Panc1 (cell line): Measurements from ENCODE around the gene CCDC32. TPM values are rescaled to one million over a fixed set of nuclear protein-coding genes. Genes with fewer than 3 reads are reported as not detected.

Experiments used
- ATAC-seq: fragments of 200-7000 bp; cut with Tn5 transposase; 2 replicates; pipeline ENCODE4 v1.9.1; 2020; ENCODE audit warnings: mild to moderate bottlenecking, moderate library complexity
- BruUV-seq: library from RNA; stranded (reverse); fragments of 400-500 nt; replicated peaks from 2 replicates; lab custom pipeline; 2021; lab: Mats Ljungman, UMichigan
- CTCF ChIA-PET: fragments of 300-600 bp; sonication (Branson Sonifier 250); formaldehyde crosslinking; loops from one replicate; lab custom pipeline; 2022; ENCODE audit warnings: antibody characterized with exemption; lab: Charles Lee
- POLR2A ChIA-PET: fragments of 300-600 bp; sonication (Branson Sonifier 250); formaldehyde crosslinking; loops from one replicate; lab custom pipeline; 2022; ENCODE audit warnings: antibody characterized with exemption; lab: Charles Lee
- DNase-seq: peaks from one replicate; pipeline ENCODE4 v3.0.0-alpha.2; 2010; ENCODE audit warnings: low read depth, low spot score
- H3K27ac ChIP-seq: 2 replicates; pipeline ENCODE4 v1.5.1; 2011; ENCODE audit warnings: mild to moderate bottlenecking, low read length, inconsistent platforms
- H3K27me3 ChIP-seq: fragments of 200-500 bp; sonication (Bioruptor generic); 2 replicates; pipeline ENCODE4 v1.6.0; 2014; ENCODE audit warnings: low read length, inconsistent platforms; ENCODE audit not compliant: control insufficient read depth, insufficient read depth
- H3K36me3 ChIP-seq: fragments of 200-500 bp; sonication (Bioruptor generic); 2 replicates; pipeline ENCODE4 v1.5.1; 2014; ENCODE audit warnings: inconsistent platforms, mild to moderate bottlenecking, low read length, moderate library complexity; ENCODE audit not compliant: control insufficient read depth, insufficient read depth
- H3K4me1 ChIP-seq: 2 replicates; pipeline ENCODE4 v1.5.1; 2011; ENCODE audit warnings: inconsistent platforms, mild to moderate bottlenecking, low read length, moderate library complexity; ENCODE audit not compliant: control insufficient read depth, insufficient read depth
- H3K4me3 ChIP-seq, 2 experiments: 2 replicates each; pipeline ENCODE4 v1.5.1; 2011 to 2012; ENCODE audit warnings: low read depth in 2 of 2, low read length in 2 of 2, mild to moderate bottlenecking in 2 of 2, inconsistent platforms in 1 of 2, moderate library complexity in 1 of 2
- H3K9me3 ChIP-seq: fragments of 200-500 bp; sonication (Bioruptor generic); 2 replicates; pipeline ENCODE4 v1.5.1; 2014; ENCODE audit warnings: low read depth, mild to moderate bottlenecking, inconsistent platforms, low read length, moderate library complexity; ENCODE audit not compliant: control insufficient read depth, insufficient read depth
- POLR2AphosphoS5 ChIP-seq: IDR thresholded peaks from 2 replicates; pipeline ENCODE4 v1.6.1; 2012; ENCODE audit warnings: mild to moderate bottlenecking, low read depth, low read length, moderate library complexity
- SIN3A ChIP-seq: IDR thresholded peaks from 2 replicates; pipeline ENCODE4 v1.6.1; 2012; ENCODE audit warnings: low read depth, mild to moderate bottlenecking, low read length, moderate library complexity, borderline replicate concordance; ENCODE audit not compliant: insufficient read depth
- TCF7L2 ChIP-seq: IDR thresholded peaks from 2 replicates; pipeline ENCODE4 v1.6.1; 2011; ENCODE audit warnings: mild to moderate bottlenecking, low read depth, low read length, inconsistent platforms
- in situ Hi-C: cut with HindIII; loops from 2 replicates; pipeline ENCODE4 v1.10.0; 2016; ENCODE audit warnings: low sequenced_read_pairs, low pct_unique_long_range_greater_than_20kb
- intact Hi-C: fragments of 100-400 bp; cut with micrococcal nuclease; formaldehyde crosslinking; loops from one replicate; pipeline ENCODE4 v1.10.0; 2022; ENCODE audit not compliant: unreplicated experiment
- total RNA-seq: library from RNA; stranded (reverse); gene quantifications from one replicate; pipeline ENCODE4 v1.2.1, GENCODE V29; 2021; ENCODE audit not compliant: unreplicated experiment
- TF ChIP-seq, protein P1 (sequence below): fragments of 450-650 bp; IDR thresholded peaks from 2 replicates; pipeline ENCODE4 v1.5.1; 2017; ENCODE audit warnings: mild to moderate bottlenecking
- TF ChIP-seq, protein P2 (sequence below), 2 experiments: IDR thresholded peaks; 2 replicates each; pipeline ENCODE4 v1.6.1; 2011 to 2012; ENCODE audit warnings: low read depth in 2 of 2, control low read depth in 1 of 2, low read length in 1 of 2, mild to moderate bottlenecking in 1 of 2, moderate library complexity in 1 of 2; ENCODE audit not compliant: insufficient read depth in 1 of 2

CCDC32 gene
- total RNA-seq, 1 experiment from 2014 or later, result 29.8 TPM

DNA sequence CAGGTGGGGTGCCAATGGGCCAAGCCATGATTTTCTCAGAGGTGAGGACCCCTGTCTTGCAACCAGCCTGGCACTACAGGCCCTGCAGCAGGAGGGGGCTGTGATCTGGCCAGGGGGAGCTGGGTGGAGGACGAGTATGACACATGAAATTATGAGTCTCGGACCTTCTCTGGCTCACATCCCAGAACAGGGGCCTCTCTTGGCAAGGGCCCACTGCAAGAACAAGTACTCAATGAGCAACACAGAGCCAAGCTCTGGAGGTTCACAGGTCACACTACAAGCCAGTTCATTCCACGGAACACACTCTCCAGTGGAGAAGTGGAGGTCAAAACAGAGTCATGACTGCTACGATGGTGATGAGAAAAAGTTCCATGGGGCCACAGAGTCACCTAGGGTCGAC lies 28.3 kb downstream of the CCDC32 start:
- no peak overlapping the region for H3K27ac ChIP-seq
- no peaks in the 10 kb centered on the region for H3K27me3 ChIP-seq
- H3K36me3 ChIP-seq, result no peaks in the 10 kb centered on the region
- no peak overlapping the region for H3K4me3 ChIP-seq
- in situ Hi-C loops, result no loop called here
- no peak for TF ChIP-seq SIN3A
- TF ChIP-seq, protein P1, sequence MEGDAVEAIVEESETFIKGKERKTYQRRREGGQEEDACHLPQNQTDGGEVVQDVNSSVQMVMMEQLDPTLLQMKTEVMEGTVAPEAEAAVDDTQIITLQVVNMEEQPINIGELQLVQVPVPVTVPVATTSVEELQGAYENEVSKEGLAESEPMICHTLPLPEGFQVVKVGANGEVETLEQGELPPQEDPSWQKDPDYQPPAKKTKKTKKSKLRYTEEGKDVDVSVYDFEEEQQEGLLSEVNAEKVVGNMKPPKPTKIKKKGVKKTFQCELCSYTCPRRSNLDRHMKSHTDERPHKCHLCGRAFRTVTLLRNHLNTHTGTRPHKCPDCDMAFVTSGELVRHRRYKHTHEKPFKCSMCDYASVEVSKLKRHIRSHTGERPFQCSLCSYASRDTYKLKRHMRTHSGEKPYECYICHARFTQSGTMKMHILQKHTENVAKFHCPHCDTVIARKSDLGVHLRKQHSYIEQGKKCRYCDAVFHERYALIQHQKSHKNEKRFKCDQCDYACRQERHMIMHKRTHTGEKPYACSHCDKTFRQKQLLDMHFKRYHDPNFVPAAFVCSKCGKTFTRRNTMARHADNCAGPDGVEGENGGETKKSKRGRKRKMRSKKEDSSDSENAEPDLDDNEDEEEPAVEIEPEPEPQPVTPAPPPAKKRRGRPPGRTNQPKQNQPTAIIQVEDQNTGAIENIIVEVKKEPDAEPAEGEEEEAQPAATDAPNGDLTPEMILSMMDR, result no peak
- TF ChIP-seq TCF7L2, result no peak
- TF ChIP-seq POLR2AphosphoS5, result no peak
- TF ChIP-seq, protein P2, sequence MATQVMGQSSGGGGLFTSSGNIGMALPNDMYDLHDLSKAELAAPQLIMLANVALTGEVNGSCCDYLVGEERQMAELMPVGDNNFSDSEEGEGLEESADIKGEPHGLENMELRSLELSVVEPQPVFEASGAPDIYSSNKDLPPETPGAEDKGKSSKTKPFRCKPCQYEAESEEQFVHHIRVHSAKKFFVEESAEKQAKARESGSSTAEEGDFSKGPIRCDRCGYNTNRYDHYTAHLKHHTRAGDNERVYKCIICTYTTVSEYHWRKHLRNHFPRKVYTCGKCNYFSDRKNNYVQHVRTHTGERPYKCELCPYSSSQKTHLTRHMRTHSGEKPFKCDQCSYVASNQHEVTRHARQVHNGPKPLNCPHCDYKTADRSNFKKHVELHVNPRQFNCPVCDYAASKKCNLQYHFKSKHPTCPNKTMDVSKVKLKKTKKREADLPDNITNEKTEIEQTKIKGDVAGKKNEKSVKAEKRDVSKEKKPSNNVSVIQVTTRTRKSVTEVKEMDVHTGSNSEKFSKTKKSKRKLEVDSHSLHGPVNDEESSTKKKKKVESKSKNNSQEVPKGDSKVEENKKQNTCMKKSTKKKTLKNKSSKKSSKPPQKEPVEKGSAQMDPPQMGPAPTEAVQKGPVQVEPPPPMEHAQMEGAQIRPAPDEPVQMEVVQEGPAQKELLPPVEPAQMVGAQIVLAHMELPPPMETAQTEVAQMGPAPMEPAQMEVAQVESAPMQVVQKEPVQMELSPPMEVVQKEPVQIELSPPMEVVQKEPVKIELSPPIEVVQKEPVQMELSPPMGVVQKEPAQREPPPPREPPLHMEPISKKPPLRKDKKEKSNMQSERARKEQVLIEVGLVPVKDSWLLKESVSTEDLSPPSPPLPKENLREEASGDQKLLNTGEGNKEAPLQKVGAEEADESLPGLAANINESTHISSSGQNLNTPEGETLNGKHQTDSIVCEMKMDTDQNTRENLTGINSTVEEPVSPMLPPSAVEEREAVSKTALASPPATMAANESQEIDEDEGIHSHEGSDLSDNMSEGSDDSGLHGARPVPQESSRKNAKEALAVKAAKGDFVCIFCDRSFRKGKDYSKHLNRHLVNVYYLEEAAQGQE (IDR thresholded peaks at IDR 0.05; ENCODE audit: insufficient read depth in 1 of 2, low read depth in 2 of 2, low read length in 1 of 2), result no peak
- intact Hi-C loops, result no loop called here
- ChIA-PET CTCF (no interaction called here), POLR2A (no interaction called here)
- H3K4me1 ChIP-seq, result no peaks in the 10 kb centered on the region
- ATAC-seq (no peak), DNase-seq (no peak)
- no peaks in the 10 kb centered on the region for H3K9me3 ChIP-seq
- BruUV-seq, result no TSS peak

DNA sequence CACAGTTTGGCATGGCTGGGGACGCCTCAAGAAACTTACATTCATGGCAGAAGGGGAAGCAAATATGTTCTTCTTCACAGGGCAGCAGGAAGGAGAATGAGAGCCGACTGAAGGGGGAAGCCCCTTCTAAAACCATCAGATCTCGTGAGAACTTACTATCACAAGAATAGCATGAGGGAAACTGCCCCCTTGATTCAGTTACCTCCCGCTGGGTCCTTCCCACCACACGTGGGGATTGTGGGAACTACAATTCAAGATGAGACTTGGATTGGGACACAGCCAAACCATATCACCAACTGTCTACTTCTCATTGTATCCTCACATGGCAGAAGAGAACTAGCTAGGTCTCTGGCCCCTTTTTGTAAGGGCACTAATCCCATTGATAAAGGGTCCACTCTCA lies 30.5 kb downstream of the CCDC32 start:
- no TSS peak for BruUV-seq
- Histone ChIP-seq H3K9me3 (no peaks in the 10 kb centered on the region), H3K27ac (no peak overlapping the region), H3K36me3 (no peaks in the 10 kb centered on the region), H3K27me3 (no peaks in the 10 kb centered on the region), H3K4me3 (no peak overlapping the region), H3K4me1 (no peaks in the 10 kb centered on the region)
- ChIA-PET CTCF (no interaction called here), POLR2A (no interaction called here)
- TF ChIP-seq, protein P1, result no peak
- TF ChIP-seq SIN3A, result no peak
- no peak for TF ChIP-seq POLR2AphosphoS5
- no peak for TF ChIP-seq TCF7L2
- TF ChIP-seq, protein P2 (IDR thresholded peaks at IDR 0.05; ENCODE audit: insufficient read depth in 1 of 2, low read depth in 2 of 2, low read length in 1 of 2), result no peak
- no peak for DNase-seq
- in situ Hi-C loops (no loop called here), intact Hi-C loops (no loop called here)
- ATAC-seq, result no peak
